IPS-20b (cell line): ENCODE data around the gene C5orf15.

Experiments
- H3K27ac ChIP-seq: one replicate; pipeline ENCODE4 v1.5.1; 2013; ENCODE audit warnings: low read length
- H3K27me3 ChIP-seq: 2 replicates; pipeline ENCODE4 v1.6.1; 2013; ENCODE audit warnings: mild to moderate bottlenecking, low read length, inconsistent platforms; ENCODE audit not compliant: insufficient read depth
- H3K36me3 ChIP-seq: 2 replicates; pipeline ENCODE4 v1.6.1; 2013; ENCODE audit warnings: low read depth, mild to moderate bottlenecking, inconsistent platforms, low read length, moderate library complexity; ENCODE audit not compliant: insufficient read depth
- H3K4me1 ChIP-seq: 2 replicates; pipeline ENCODE4 v1.6.1; 2013; ENCODE audit warnings: mild to moderate bottlenecking, control low read depth, inconsistent platforms, low read length, moderate library complexity; ENCODE audit not compliant: insufficient read depth
- H3K4me3 ChIP-seq: 2 replicates; pipeline ENCODE4 v1.5.1; 2013; ENCODE audit warnings: mild to moderate bottlenecking, low read length, inconsistent platforms
- H3K9ac ChIP-seq: 2 replicates; pipeline ENCODE4 v1.6.1; 2013; ENCODE audit warnings: low read depth, mild to moderate bottlenecking, inconsistent platforms, low read length, moderate library complexity
- H3K9me3 ChIP-seq: 2 replicates; pipeline ENCODE4 v1.6.1; 2013; ENCODE audit warnings: mild to moderate bottlenecking, low read depth, low read length, inconsistent platforms; ENCODE audit not compliant: insufficient read depth

Gene C5orf15

DNA sequence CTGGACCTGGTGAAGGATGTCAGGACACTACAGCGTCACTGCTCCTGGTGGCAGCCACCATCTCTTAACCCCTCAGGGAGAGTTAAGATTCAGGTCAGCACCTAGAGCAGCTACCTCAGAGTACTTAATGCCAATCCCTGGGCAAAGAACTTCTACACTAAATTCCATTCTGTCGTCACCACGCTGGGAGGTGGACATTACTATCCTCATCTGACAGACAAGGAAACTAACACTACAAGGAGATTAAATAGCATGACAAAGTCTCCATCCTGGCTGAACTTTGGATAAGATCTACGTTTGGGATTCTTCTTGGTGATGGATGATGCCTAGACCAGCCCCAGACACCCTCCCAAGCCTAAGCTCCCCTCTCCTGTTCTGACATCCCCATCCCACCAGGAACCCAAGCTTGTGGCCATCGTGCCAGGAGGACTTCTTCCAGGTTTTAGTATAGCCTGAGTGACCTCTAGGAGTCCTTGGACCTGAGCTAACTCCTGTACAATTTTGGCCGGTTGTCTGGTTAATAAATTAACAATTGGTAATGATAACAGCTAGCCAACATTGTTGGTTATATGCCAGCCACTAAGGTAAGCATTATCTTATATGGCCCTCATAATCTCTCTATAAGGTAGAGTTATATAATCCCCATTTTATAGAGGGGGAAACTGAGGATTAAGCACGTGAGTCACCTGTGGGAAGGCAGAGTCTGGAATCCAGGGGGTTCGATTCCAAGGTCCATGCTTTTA lies 54.8 kb downstream of the C5orf15 start:
- Histone ChIP-seq H3K4me1 (no peaks in the 10 kb centered on the region), H3K9me3 (no peaks in the 10 kb centered on the region), H3K36me3 (no peaks in the 10 kb centered on the region), H3K4me3 (no peak overlapping the region), H3K27ac (no peak overlapping the region), H3K27me3 (no peaks in the 10 kb centered on the region), H3K9ac (no peak overlapping the region)

DNA sequence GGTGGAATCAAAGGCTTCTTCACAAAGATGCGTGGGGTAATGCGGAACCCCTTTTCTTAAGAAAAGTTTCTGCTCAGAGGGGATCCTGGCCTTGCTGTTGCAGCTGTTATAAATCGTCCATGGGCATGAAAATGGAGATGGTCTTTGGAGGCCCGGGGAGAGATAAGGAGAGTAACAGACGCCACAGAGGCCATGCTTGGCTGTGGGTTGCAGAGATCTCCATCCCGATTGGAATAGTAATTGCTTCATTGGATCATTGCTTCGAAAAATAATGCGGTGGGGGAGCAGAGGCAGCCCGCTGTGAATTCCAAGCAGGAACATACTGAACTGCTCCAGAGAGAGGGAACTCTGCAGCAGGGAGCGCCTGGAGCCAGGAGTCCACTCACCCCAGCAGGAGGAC lies 55.5 kb downstream of the C5orf15 start:
- Histone ChIP-seq H3K27me3 (no peaks in the 10 kb centered on the region), H3K9me3 (no peaks in the 10 kb centered on the region), H3K27ac (no peak overlapping the region), H3K4me1 (no peaks in the 10 kb centered on the region), H3K9ac (no peak overlapping the region), H3K36me3 (no peaks in the 10 kb centered on the region), H3K4me3 (no peak overlapping the region)

DNA sequence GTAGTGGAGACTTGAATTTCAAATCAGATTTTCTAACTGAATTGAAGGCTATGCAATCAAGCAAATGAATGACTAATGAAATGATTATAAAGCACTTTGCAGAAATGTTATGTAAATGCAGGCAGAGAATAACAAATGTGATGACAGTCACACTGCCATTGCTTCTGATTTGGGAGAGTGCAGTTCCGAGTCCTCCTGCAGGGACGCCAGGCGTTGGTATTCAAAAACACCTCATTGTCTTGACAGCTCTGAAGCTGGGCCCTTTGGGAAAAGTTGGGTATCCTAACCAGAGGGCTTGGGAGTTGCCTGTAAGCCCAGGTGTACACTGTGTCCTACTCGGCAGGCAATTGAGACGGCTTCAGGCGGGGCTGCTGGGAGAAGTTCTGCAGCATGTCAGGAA lies 57.9 kb downstream of the C5orf15 start:
- Histone ChIP-seq H3K36me3 (no peaks in the 10 kb centered on the region), H3K4me1 (no peaks in the 10 kb centered on the region), H3K27ac (no peak overlapping the region), H3K4me3 (no peak overlapping the region), H3K27me3 (no peaks in the 10 kb centered on the region), H3K9ac (no peak overlapping the region), H3K9me3 (no peaks in the 10 kb centered on the region)

DNA sequence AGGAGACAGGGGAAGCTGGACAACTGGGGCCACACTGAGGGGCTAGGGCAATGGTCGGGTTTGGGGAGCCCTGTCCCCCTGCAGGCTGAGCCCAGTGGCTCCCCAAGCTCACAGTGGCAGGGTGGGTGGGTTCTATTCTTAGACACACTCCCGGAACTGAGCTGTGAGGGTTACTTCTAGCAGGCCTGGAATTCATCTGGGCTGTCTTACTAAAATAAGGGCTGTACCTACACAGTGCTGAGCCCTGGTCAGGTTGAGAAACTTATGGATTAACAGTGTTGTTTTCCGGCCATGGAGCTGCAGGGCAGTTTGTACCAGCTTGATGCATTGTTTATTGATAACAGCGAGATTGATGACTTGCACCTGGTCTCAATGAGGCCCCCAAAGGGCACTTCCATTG lies 58.8 kb downstream of the C5orf15 start:
- Histone ChIP-seq H3K9me3 (no peaks in the 10 kb centered on the region), H3K27ac (no peak overlapping the region), H3K9ac (no peak overlapping the region), H3K4me1 (no peaks in the 10 kb centered on the region), H3K27me3 (no peaks in the 10 kb centered on the region), H3K36me3 (no peaks in the 10 kb centered on the region), H3K4me3 (no peak overlapping the region)

DNA sequence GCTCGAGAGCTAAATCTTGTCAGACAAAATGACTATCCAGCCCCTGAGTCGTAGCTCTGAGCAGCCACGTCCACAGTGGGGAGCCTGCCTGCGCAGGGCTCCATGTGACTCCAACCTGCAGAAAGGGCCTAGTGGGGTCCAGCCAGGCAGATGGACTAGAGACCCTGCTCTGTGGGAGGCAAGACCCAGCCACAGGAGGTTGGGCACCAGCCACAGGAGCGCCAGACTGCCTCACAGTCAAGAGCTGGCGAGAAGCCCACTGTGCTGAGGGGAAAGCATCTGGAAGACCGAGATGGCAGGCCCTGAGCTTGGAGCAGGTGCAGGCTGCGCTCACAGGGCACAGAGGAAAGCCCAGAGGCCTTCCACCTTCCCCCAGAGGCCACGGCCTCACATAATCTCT lies 61.4 kb downstream of the C5orf15 start:
- Histone ChIP-seq H3K27me3 (no peaks in the 10 kb centered on the region), H3K36me3 (no peaks in the 10 kb centered on the region), H3K4me1 (no peaks in the 10 kb centered on the region)

DNA sequence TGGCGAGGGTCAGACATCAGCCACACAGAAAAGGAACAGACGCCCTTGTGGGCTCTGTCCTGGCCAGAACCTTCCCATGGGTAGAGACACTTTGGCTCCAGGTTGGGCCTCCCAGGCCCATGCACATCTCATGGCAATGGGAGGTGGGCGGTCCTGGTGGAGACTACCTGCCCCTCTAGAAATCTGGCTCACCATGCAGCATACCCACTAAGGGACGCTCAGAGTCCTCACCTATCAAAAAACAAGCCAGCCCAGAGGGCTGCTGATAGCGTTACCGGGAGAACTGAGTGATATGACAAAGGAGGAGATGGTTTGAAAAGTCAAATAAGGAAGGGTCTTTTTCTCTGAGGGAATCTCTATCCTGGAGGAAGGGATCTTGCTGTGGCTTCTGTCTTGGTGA lies 62.1 kb downstream of the C5orf15 start:
- Histone ChIP-seq H3K36me3 (no peaks in the 10 kb centered on the region), H3K9ac (no peak overlapping the region), H3K27ac (no peak overlapping the region), H3K4me3 (no peak overlapping the region), H3K4me1 (no peaks in the 10 kb centered on the region), H3K27me3 (no peaks in the 10 kb centered on the region), H3K9me3 (no peaks in the 10 kb centered on the region)

More for the DNA sequence above, 61.4 kb downstream of the C5orf15 start:
- no peak overlapping the region for H3K27ac ChIP-seq
- H3K4me3 ChIP-seq: no peak overlapping the region
- no peaks in the 10 kb centered on the region for H3K9me3 ChIP-seq
- H3K9ac ChIP-seq: no peak overlapping the region
